ENCODE data around the gene PLAAT2. TPM values are rescaled to one million over a fixed set of nuclear protein-coding genes. Genes with fewer than 3 reads are reported as not detected.
"Not testable (repeated sequence)": the region's sequence is repeated elsewhere in the genome, so short reads cannot be mapped to it uniquely, and the experiment has no call there.

The PLAAT2 gene
- polyA plus RNA-seq, 1 donor = 0.12 TPM

GRCh38 chr11:63599211-63600122 lies 36.3 kb upstream of the PLAAT2 start:
- H3K36me3 ChIP-seq (ENCODE audit: control insufficient read depth, insufficient read depth, low read length) = no peaks in the 10 kb centered on the region
- H3K27ac ChIP-seq (ENCODE audit: low read length) = no peak overlapping the region
- H3K9me3 ChIP-seq (ENCODE audit: control insufficient read depth, low read depth, low read length) = no peaks in the 10 kb centered on the region
- no peaks in the 10 kb centered on the region for H3K27me3 ChIP-seq (ENCODE audit: control insufficient read depth, insufficient read depth, low read length)
- DNase-seq = no peak
- no peak overlapping the region for H3K4me3 ChIP-seq (ENCODE audit: low read length)
- peaks cover 4% of the 10 kb centered on the region for H3K4me1 ChIP-seq (ENCODE audit: control insufficient read depth, insufficient read depth, low read length)
- no CpG with 5 or more reads among the region's 7 CpGs for WGBS (ENCODE audit: insufficient coverage, low lambda C conversion rate)

- Histone ChIP-seq H3K27ac (ENCODE audit: low read length) (no peak overlapping the region), H3K4me3 (ENCODE audit: low read length) (no peak overlapping the region), H3K36me3 (ENCODE audit: control insufficient read depth, insufficient read depth, low read length) (no peaks in the 10 kb centered on the region), H3K27me3 (ENCODE audit: control insufficient read depth, insufficient read depth, low read length) (no peaks in the 10 kb centered on the region), H3K9me3 (ENCODE audit: control insufficient read depth, low read depth, low read length) (no peaks in the 10 kb centered on the region), H3K4me1 (ENCODE audit: control insufficient read depth, insufficient read depth, low read length) (peaks cover 4% of the 10 kb centered on the region)
- no CpG with 5 or more reads among the region's 4 CpGs for WGBS (ENCODE audit: insufficient coverage, low lambda C conversion rate)
- no peak for DNase-seq
Measured at GRCh38 chr11:63598556-63598955, 35.4 kb upstream of the PLAAT2 start.

GRCh38 chr11:63595296-63595695 lies 32.1 kb upstream of the PLAAT2 start:
- Histone ChIP-seq H3K9me3 (ENCODE audit: control insufficient read depth, low read depth, low read length) (no peaks in the 10 kb centered on the region), H3K4me1 (ENCODE audit: control insufficient read depth, insufficient read depth, low read length) (no peaks in the 10 kb centered on the region), H3K36me3 (ENCODE audit: control insufficient read depth, insufficient read depth, low read length) (no peaks in the 10 kb centered on the region), H3K4me3 (ENCODE audit: low read length) (no peak overlapping the region), H3K27me3 (ENCODE audit: control insufficient read depth, insufficient read depth, low read length) (no peaks in the 10 kb centered on the region), H3K27ac (ENCODE audit: low read length) (no peak overlapping the region)
- no CpG with 5 or more reads among the region's 4 CpGs for WGBS (ENCODE audit: insufficient coverage, low lambda C conversion rate)
- no peak for DNase-seq

GRCh38 chr11:63592975-63593395 lies 29.8 kb upstream of the PLAAT2 start:
- no peak for DNase-seq
- no peaks in the 10 kb centered on the region for H3K9me3 ChIP-seq (ENCODE audit: control insufficient read depth, low read depth, low read length)
- WGBS (ENCODE audit: insufficient coverage, low lambda C conversion rate) = no CpG with 5 or more reads among the region's 4 CpGs
- H3K4me3 ChIP-seq (ENCODE audit: low read length) = no peak overlapping the region
- H3K27me3 ChIP-seq (ENCODE audit: control insufficient read depth, insufficient read depth, low read length) = no peaks in the 10 kb centered on the region
- no peaks in the 10 kb centered on the region for H3K36me3 ChIP-seq (ENCODE audit: control insufficient read depth, insufficient read depth, low read length)
- H3K27ac ChIP-seq (ENCODE audit: low read length) = no peak overlapping the region
- H3K4me1 ChIP-seq (ENCODE audit: control insufficient read depth, insufficient read depth, low read length) = no peaks in the 10 kb centered on the region

GRCh38 chr11:63590024-63590788 lies 27.0 kb upstream of the PLAAT2 start:
- Histone ChIP-seq H3K4me3 (ENCODE audit: low read length) (no peak overlapping the region), H3K36me3 (ENCODE audit: control insufficient read depth, insufficient read depth, low read length) (no peaks in the 10 kb centered on the region), H3K27me3 (ENCODE audit: control insufficient read depth, insufficient read depth, low read length) (no peaks in the 10 kb centered on the region), H3K27ac (ENCODE audit: low read length) (no peak overlapping the region), H3K4me1 (ENCODE audit: control insufficient read depth, insufficient read depth, low read length) (no peaks in the 10 kb centered on the region), H3K9me3 (ENCODE audit: control insufficient read depth, low read depth, low read length) (no peaks in the 10 kb centered on the region)
- no peak for DNase-seq
- WGBS (ENCODE audit: insufficient coverage, low lambda C conversion rate) = no CpG with 5 or more reads among the region's 18 CpGs

GRCh38 chr11:63589000-63589399 lies 25.8 kb upstream of the PLAAT2 start:
- DNase-seq = no peak
- no CpG with 5 or more reads among the region's 3 CpGs for WGBS (ENCODE audit: insufficient coverage, low lambda C conversion rate)
- Histone ChIP-seq H3K27me3 (ENCODE audit: control insufficient read depth, insufficient read depth, low read length) (no peaks in the 10 kb centered on the region), H3K36me3 (ENCODE audit: control insufficient read depth, insufficient read depth, low read length) (no peaks in the 10 kb centered on the region), H3K27ac (ENCODE audit: low read length) (no peak overlapping the region), H3K4me3 (ENCODE audit: low read length) (no peak overlapping the region), H3K4me1 (ENCODE audit: control insufficient read depth, insufficient read depth, low read length) (no peaks in the 10 kb centered on the region), H3K9me3 (ENCODE audit: control insufficient read depth, low read depth, low read length) (no peaks in the 10 kb centered on the region)

GRCh38 chr11:63586451-63587166 lies 23.4 kb upstream of the PLAAT2 start:
- no peaks in the 10 kb centered on the region for H3K36me3 ChIP-seq (ENCODE audit: control insufficient read depth, insufficient read depth, low read length)
- H3K27ac ChIP-seq (ENCODE audit: low read length) = no peak overlapping the region
- no peaks in the 10 kb centered on the region for H3K27me3 ChIP-seq (ENCODE audit: control insufficient read depth, insufficient read depth, low read length)
- 98% methylated on average over 4 of the region's 6 CpGs for WGBS (ENCODE audit: insufficient coverage, low lambda C conversion rate)
- H3K4me3 ChIP-seq (ENCODE audit: low read length) = no peak overlapping the region
- H3K4me1 ChIP-seq (ENCODE audit: control insufficient read depth, insufficient read depth, low read length) = no peaks in the 10 kb centered on the region
- peaks cover 4% of the 10 kb centered on the region for H3K9me3 ChIP-seq (ENCODE audit: control insufficient read depth, low read depth, low read length)
- DNase-seq = no peak

- no peak for DNase-seq
- Histone ChIP-seq H3K36me3 (ENCODE audit: control insufficient read depth, insufficient read depth, low read length) (no peaks in the 10 kb centered on the region), H3K27me3 (ENCODE audit: control insufficient read depth, insufficient read depth, low read length) (no peaks in the 10 kb centered on the region), H3K27ac (ENCODE audit: low read length) (no peak overlapping the region), H3K9me3 (ENCODE audit: control insufficient read depth, low read depth, low read length) (peaks cover 4% of the 10 kb centered on the region), H3K4me3 (ENCODE audit: low read length) (no peak overlapping the region), H3K4me1 (ENCODE audit: control insufficient read depth, insufficient read depth, low read length) (no peaks in the 10 kb centered on the region)
Measured at GRCh38 chr11:63583357-63583677, 20.1 kb upstream of the PLAAT2 start.

GRCh38 chr11:63581224-63581623 lies 18.0 kb upstream of the PLAAT2 start:
- not testable (repeated sequence) for H3K4me1 ChIP-seq (ENCODE audit: control insufficient read depth, insufficient read depth, low read length); H3K4me3 ChIP-seq (ENCODE audit: low read length); DNase-seq; H3K27me3 ChIP-seq (ENCODE audit: control insufficient read depth, insufficient read depth, low read length); H3K27ac ChIP-seq (ENCODE audit: low read length); H3K9me3 ChIP-seq (ENCODE audit: control insufficient read depth, low read depth, low read length); H3K36me3 ChIP-seq (ENCODE audit: control insufficient read depth, insufficient read depth, low read length)
- WGBS (ENCODE audit: insufficient coverage, low lambda C conversion rate) = no CpG with 5 or more reads among the region's 7 CpGs

- H3K4me3 ChIP-seq (ENCODE audit: low read length); H3K27ac ChIP-seq (ENCODE audit: low read length); H3K9me3 ChIP-seq (ENCODE audit: control insufficient read depth, low read depth, low read length); H3K36me3 ChIP-seq (ENCODE audit: control insufficient read depth, insufficient read depth, low read length); DNase-seq; H3K27me3 ChIP-seq (ENCODE audit: control insufficient read depth, insufficient read depth, low read length): not testable (repeated sequence)
- peaks cover 11% of the 10 kb centered on the region for H3K4me1 ChIP-seq (ENCODE audit: control insufficient read depth, insufficient read depth, low read length)
- WGBS (ENCODE audit: insufficient coverage, low lambda C conversion rate) = 100% methylated on average over 1 of the region's 3 CpGs
Measured at GRCh38 chr11:63578882-63579281, 15.7 kb upstream of the PLAAT2 start.
